ENCODE results near the gene CISD1.

The CISD1 gene

GRCh38 chr10:58322072-58322834, 53.3 kb downstream of the CISD1 start:
- TF ChIP-seq GATA2 (IDR thresholded peaks at IDR 0.05; ENCODE audit: low read depth, low read length) (no peak), GATA3 (IDR thresholded peaks at IDR 0.05; ENCODE audit: low read depth, low read length) (no peak)

GRCh38 chr10:58322835-58323209, 53.9 kb downstream of the CISD1 start:
- TF ChIP-seq GATA2 (IDR thresholded peaks at IDR 0.05; ENCODE audit: low read depth, low read length) (no peak), GATA3 (IDR thresholded peaks at IDR 0.05; ENCODE audit: low read depth, low read length) (no peak)

GRCh38 chr10:58326967-58327381, 58.0 kb downstream of the CISD1 start:
- TF ChIP-seq GATA2 (IDR thresholded peaks at IDR 0.05; ENCODE audit: low read depth, low read length) (no peak), GATA3 (IDR thresholded peaks at IDR 0.05; ENCODE audit: low read depth, low read length) (no peak)

DNA sequence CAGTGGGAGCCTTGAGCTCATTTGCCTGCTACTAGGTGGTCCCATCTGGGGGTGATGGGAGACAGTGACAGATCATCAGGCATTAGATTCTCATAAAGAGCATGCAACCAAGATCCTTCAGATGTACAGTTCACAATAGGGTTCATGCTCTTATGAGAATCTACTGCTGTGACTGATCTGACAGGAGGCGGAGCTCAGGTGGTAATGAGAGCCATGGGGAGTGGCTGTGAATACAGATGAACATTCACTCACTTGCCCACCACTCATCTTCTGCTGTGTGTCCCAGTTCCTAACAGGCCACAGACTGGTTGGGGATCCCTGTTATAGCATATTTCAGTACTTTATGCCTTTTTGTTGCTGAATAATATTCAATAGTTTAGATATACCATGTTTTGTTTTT, 59.3 kb downstream of the CISD1 start:
- TF ChIP-seq GATA2 (IDR thresholded peaks at IDR 0.05; ENCODE audit: low read depth, low read length): no peak
- TF ChIP-seq GATA3 (IDR thresholded peaks at IDR 0.05; ENCODE audit: low read depth, low read length): no peak

GRCh38 chr10:58330431-58330830, 61.5 kb downstream of the CISD1 start:
- TF ChIP-seq GATA3 (IDR thresholded peaks at IDR 0.05; ENCODE audit: low read depth, low read length) (no peak), GATA2 (IDR thresholded peaks at IDR 0.05; ENCODE audit: low read depth, low read length) (no peak)

GRCh38 chr10:58331646-58332045, 62.7 kb downstream of the CISD1 start:
- TF ChIP-seq GATA3 (IDR thresholded peaks at IDR 0.05; ENCODE audit: low read depth, low read length): no peak
- no peak for TF ChIP-seq GATA2 (IDR thresholded peaks at IDR 0.05; ENCODE audit: low read depth, low read length)

DNA sequence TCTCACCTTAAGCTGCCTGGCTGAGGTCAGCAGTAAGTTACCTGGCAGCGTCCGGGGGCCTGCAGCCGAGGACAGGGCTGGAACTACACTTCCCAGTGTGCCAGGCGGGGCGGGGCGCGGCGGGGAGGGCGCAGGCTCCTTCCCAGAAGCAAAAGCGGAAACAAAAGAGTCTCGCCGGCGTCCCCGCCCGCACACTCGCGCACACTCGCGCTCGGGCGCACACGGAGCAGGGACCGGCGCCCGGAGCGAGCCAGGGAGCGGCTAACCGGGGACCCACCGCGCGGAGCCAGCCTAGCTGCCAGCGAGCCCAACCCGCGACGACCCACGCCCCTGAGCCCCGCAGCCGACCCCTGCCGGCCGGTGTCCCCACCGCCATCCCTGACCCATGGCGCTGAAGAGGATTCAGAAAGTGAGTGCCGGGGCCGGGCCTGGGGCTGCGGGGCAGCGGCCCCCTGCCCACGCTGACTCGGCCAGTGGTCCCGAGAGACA, 65.9 kb downstream of the CISD1 start, which contains the start of gene UBE2D1:
TSS of gene UBE2D1 (plus strand) at position 190 of the 489 bp plus-strand sequence. CDS start at position 386, 196 bp downstream.
- TF ChIP-seq GATA2 (IDR thresholded peaks at IDR 0.05; ENCODE audit: low read depth, low read length) (no peak), GATA3 (IDR thresholded peaks at IDR 0.05; ENCODE audit: low read depth, low read length) (no peak)

DNA sequence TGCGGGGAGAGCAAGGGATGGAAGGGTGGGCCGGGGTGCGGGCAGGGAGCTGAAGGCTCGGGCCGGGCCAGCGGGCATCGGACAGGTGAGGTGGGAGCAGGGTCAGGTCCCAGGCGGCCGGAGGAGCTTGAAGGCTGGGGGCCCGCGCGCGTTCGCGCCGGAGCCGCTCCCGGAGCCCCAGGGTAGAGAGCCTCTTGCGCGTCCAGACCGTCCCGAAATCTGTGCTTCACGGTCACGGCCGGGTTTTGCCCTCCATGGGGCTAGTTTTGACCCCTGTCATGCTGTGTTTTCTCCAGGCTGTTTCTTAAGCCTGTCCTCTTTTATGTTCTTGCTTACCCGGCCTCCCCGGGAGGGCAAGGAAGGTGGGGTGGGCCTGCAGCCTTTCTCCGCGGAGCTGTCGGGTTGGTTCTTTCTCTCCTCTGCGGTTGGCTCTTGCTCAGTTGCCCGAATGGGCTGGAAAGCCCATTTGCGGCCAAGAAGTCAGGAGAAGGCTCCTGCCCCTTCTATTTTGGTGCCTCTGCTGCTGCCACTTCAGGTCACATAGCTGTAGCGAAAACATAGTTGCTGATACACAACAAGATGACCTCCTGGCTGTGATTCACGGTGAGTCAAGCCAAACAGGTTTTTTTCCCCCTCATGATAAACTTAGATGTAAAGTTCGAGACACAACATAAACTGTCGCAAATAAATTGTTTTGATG, 66.5 kb downstream of the CISD1 start:
- TF ChIP-seq GATA3 (IDR thresholded peaks at IDR 0.05; ENCODE audit: low read depth, low read length): no peak
- no peak for TF ChIP-seq GATA2 (IDR thresholded peaks at IDR 0.05; ENCODE audit: low read depth, low read length)

GRCh38 chr10:58336242-58336641, 67.3 kb downstream of the CISD1 start:
- TF ChIP-seq GATA3 (IDR thresholded peaks at IDR 0.05; ENCODE audit: low read depth, low read length) (no peak), GATA2 (IDR thresholded peaks at IDR 0.05; ENCODE audit: low read depth, low read length) (no peak)

Data from SH-SY5Y (cell line).